Measurements from ENCODE around the gene PRDM11.

DNA sequence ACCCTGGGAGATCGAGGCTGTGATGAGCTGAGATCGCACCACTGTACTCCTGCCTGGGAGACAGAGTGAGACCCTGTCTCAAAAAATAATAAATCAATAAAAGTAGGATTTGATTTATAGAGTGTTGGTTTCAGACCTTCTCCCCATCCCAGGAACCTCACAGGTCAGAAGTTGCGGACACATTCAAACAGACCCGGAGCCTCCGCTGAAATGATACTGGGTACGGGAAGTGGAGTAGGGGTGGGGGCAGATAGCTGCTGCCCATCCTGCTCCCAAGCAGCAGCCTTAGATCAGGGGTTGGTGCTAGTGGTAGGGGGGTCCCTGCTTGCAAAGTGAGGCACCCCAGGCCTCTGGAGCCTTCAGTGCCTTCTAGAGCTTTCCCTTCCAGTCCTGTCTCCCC, 7.8 kb downstream of the PRDM11 start:
- TF ChIP-seq, protein P1, sequence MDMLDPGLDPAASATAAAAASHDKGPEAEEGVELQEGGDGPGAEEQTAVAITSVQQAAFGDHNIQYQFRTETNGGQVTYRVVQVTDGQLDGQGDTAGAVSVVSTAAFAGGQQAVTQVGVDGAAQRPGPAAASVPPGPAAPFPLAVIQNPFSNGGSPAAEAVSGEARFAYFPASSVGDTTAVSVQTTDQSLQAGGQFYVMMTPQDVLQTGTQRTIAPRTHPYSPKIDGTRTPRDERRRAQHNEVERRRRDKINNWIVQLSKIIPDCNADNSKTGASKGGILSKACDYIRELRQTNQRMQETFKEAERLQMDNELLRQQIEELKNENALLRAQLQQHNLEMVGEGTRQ (IDR thresholded peaks at IDR 0.05; ENCODE audit: low read depth, low read length): no peak
- TF ChIP-seq, protein P2, sequence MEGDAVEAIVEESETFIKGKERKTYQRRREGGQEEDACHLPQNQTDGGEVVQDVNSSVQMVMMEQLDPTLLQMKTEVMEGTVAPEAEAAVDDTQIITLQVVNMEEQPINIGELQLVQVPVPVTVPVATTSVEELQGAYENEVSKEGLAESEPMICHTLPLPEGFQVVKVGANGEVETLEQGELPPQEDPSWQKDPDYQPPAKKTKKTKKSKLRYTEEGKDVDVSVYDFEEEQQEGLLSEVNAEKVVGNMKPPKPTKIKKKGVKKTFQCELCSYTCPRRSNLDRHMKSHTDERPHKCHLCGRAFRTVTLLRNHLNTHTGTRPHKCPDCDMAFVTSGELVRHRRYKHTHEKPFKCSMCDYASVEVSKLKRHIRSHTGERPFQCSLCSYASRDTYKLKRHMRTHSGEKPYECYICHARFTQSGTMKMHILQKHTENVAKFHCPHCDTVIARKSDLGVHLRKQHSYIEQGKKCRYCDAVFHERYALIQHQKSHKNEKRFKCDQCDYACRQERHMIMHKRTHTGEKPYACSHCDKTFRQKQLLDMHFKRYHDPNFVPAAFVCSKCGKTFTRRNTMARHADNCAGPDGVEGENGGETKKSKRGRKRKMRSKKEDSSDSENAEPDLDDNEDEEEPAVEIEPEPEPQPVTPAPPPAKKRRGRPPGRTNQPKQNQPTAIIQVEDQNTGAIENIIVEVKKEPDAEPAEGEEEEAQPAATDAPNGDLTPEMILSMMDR (conservative IDR thresholded peaks at IDR 0.05; ENCODE audit: low read depth, low read length): no peak
- TF ChIP-seq BHLHE40 (IDR thresholded peaks at IDR 0.05; ENCODE audit: low read depth, low read length): no peak
- TF ChIP-seq MXI1 (IDR thresholded peaks at IDR 0.05; ENCODE audit: borderline replicate concordance, low read depth, low read length): no peak
- TF ChIP-seq, protein P3, sequence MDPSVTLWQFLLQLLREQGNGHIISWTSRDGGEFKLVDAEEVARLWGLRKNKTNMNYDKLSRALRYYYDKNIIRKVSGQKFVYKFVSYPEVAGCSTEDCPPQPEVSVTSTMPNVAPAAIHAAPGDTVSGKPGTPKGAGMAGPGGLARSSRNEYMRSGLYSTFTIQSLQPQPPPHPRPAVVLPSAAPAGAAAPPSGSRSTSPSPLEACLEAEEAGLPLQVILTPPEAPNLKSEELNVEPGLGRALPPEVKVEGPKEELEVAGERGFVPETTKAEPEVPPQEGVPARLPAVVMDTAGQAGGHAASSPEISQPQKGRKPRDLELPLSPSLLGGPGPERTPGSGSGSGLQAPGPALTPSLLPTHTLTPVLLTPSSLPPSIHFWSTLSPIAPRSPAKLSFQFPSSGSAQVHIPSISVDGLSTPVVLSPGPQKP (IDR thresholded peaks at IDR 0.05; ENCODE audit: borderline replicate concordance, low read depth, low read length): no peak
- no peak for TF ChIP-seq MAZ (IDR thresholded peaks at IDR 0.05; ENCODE audit: borderline replicate concordance, low read depth, low read length)
- TF ChIP-seq POLR2A (IDR thresholded peaks at IDR 0.05; ENCODE audit: low read depth, low read length): no peak
- no peak for TF ChIP-seq RCOR1 (IDR thresholded peaks at IDR 0.05; ENCODE audit: insufficient replicate concordance, low read length)
- TF ChIP-seq RFX5 (IDR thresholded peaks at IDR 0.05; ENCODE audit: low read depth, low read length): no peak
- no peak for TF ChIP-seq SMC3 (IDR thresholded peaks at IDR 0.05; ENCODE audit: low read depth, low read length)
- TF ChIP-seq CHD1 (IDR thresholded peaks at IDR 0.05; ENCODE audit: low read depth, low read length): no peak
- TF ChIP-seq CEBPB (IDR thresholded peaks at IDR 0.05; ENCODE audit: low read depth, low read length): no peak
- TF ChIP-seq FOS (IDR thresholded peaks at IDR 0.05; ENCODE audit: low read depth, low read length): no peak
